Endometrium (tissue), 2 donors: Measurements from ENCODE around the gene GPR137B.

Experiments
- FAIRE-seq: peaks from 2 replicates; lab custom pipeline; 2012; peaks lifted over from hg19 to GRCh38; lab: Jason Lieb, UNC
- donor health status: control.
- donor health status: control.

The GPR137B gene

DNA sequence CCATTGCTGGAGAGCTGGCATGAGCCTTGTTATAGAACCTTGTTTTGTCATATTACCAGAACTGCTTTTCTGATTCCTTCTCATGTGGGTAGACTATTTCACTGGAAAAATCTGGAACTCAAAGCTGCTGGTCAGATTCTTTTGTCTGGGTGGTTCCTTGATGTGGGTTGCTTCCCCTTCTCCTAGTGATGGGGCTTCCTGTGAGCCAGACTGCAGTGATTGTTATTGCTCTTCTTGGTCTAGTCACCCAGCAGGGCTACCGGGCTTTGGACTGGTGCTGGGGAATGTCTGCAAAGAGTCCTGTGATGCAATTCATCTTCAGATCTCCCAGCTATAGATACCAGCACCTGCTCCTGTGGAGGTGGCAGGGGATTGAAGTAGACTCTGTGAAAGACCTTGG is 59.4 kb downstream of the GPR137B start:
- FAIRE-seq: no peak

DNA sequence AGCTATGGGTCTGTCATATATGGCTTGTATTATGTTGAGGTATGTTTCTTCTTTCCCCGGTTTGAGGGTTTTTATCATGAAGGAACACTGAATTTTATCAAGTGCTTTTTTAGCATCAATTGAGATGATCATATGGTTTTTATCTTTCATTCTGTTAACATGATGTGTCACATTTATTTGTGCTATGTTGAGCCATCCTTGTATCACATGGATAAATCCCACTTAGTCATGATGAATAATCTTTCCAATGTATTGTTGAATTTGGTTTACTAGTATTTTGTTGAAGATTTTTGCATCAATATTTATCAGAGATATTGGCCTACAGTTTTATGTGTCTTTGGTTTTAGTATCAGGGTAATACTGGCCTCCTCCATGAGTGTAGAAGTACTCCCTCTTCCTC is 61.7 kb downstream of the GPR137B start:
- FAIRE-seq: no peak

DNA sequence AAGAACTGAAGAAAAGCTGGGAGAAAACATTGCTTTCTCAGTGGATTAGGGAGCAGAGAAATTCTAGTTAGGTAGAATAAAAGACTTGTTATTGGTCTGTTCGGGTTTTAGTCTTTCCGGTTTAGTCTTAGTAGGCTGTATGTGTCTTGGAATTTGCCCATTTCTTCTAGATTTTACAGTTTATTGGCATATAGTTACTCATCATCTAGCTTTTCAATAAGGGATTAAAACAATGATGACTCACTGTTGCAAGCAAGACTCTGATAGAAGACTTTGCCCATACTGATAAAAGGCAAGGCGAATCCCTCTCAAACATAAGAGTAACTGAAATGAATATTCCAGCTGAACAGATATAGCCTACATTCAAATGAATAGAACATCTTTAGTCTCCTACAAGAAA is 62.3 kb downstream of the GPR137B start:
- no peak for FAIRE-seq

DNA sequence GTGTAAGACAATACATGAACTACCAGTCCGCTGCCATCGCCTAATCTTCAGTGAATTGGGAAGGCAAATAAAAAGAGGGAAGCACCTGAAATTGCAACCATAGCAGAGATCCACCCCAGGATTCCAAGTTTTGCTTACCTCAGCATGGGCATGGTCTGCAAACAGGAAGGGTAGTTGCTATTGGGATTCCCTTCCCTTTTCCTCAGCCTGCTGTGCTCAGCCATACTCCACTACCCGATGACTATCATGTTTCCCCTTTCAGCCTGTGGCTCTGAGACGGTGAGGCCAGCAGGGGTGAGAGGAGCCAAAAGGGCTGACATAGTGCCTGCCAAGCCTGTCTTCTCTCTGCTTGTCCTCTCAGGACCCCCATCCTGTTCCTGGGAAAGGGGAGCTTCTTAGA is 64.2 kb downstream of the GPR137B start:
- no peak for FAIRE-seq

GRCh38 chr1:236207121-236207520 is 64.8 kb downstream of the GPR137B start:
- no peak for FAIRE-seq

GRCh38 chr1:236207569-236207968 is 65.2 kb downstream of the GPR137B start:
- no peak for FAIRE-seq

DNA sequence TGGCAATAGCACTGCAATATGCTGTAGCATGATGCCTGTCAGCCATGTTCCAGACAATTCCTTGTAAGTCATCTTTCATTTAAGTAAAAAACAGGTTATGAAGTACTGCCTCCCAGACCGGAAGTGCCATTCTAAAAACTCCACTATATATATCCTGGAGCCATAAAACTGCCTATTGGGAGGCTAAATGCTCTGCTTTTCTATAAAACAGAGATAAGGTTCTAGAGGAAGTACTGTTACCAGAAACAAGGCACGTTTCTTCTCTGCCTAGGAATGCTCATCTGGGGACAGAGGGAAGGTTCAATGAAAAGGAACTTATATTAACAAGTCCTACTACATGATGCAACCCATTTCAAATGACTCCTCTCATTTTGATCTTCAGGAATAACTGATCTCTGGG is 66.8 kb downstream of the GPR137B start:
- FAIRE-seq: no peak

DNA sequence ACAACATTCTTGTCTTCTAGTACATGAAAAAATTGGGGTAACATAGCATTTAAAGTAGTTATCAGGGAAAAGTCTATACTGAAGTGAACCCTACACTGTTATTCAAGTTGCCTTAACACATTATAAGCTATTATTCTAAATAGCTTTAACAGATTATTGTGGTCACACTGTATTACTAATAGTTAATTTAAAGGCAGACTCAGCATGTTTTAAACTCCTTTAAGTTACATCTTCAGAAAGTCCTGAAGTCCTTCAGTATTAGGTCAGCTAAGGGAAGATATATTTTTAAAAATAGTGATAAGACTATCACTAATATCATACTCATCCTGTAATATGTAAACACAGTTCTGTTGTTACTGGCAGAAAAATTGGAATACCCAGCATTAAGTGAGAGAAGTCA is 67.4 kb downstream of the GPR137B start:
- FAIRE-seq: no peak

GRCh38 chr1:236211815-236212214 is 69.5 kb downstream of the GPR137B start:
- no peak for FAIRE-seq

GRCh38 chr1:236213534-236213933 is 71.2 kb downstream of the GPR137B start:
- FAIRE-seq: no peak

DNA sequence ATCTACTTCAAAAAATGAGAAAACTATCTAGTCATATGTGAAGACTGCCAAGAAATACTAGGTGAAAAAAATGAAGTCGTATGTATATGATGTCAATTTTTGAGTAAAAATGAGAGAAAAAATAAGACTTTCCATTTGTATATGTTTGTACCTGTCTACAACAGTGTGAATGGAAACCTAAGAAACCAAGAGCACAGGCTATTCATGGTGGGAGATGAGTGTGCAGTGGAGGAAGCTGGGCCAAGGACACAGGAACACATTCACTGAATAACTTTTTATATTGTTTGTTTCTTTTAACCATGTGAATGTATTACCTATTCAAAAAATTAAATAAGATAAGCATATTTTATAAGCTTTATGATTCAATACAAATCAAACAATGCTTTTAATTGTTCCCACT is 72.4 kb downstream of the GPR137B start:
- FAIRE-seq: no peak

- FAIRE-seq: no peak
Observed at GRCh38 chr1:236220473-236220872, 78.1 kb downstream of the GPR137B start.

DNA sequence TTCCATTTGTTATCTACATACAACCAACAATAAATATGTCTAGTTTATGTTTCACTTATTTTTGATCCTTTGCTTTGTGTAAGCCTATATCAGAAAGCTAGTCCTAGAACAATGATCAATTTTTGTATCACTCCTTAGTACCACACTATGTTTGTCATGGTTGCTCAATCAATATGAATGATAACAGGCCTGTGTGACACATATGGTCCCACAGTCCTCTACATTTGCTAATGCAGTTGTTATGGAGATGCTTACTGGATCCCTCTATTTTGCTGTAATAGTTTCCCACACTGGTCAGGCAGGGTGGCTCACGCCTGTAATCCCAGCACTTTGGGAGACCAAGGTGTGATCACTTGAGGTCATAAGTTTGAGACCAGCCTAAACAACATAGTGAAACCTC is 80.3 kb downstream of the GPR137B start:
- no peak for FAIRE-seq

GRCh38 chr1:236228411-236228810 is 86.1 kb downstream of the GPR137B start:
- no peak for FAIRE-seq

GRCh38 chr1:236235116-236235515 is 92.8 kb downstream of the GPR137B start:
- FAIRE-seq: no peak

- FAIRE-seq: no peak
Observed at GRCh38 chr1:236239092-236239585, 96.8 kb downstream of the GPR137B start.

GRCh38 chr1:236240675-236241074 is 98.3 kb downstream of the GPR137B start:
- FAIRE-seq: no peak

DNA sequence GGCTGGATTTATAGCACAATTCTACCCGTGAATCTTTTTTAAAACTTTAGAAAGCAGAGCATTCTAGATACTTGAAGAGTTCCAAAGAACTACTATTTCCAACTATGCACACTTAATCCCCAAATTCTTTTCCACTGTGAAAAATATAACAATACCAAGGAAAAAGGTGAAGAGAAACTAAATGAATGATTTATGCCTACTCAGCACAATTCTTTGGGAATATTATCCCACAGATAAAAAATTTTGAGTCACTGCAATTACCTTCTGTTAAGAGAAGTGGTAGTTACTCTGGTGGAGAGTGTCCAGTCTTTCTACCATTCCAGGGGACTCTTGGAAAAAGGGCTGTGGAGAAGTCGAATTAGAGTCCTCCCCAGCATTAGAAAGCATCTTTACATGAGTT is 100.2 kb downstream of the GPR137B start:
- FAIRE-seq: no peak

DNA sequence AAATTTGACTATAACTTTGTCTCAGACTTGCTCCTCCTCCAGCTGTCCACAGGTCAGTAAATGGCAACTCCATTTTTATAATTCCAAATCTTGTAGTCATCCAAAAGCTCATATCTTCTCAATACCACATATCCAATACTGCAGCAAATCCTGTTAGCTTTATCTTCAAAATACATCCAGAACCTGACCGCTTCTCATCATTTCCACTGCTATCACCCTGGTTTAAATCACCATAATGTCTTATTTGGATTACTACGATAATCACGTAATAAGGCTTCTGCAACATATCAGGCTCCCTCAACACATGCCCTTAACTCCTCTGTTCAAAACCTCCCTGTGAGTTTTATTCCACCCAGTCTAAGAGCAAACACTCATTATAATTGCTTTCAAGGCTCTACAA is 104.9 kb downstream of the GPR137B start:
- no peak for FAIRE-seq

GRCh38 chr1:236251587-236251986 is 109.2 kb downstream of the GPR137B start:
- no peak for FAIRE-seq

- FAIRE-seq: no peak
Observed at GRCh38 chr1:236253119-236253518, 110.8 kb downstream of the GPR137B start.

GRCh38 chr1:236253918-236254637 is 111.7 kb downstream of the GPR137B start:
- no peak for FAIRE-seq

GRCh38 chr1:236257216-236257615 is 114.9 kb downstream of the GPR137B start:
- FAIRE-seq: no peak

DNA sequence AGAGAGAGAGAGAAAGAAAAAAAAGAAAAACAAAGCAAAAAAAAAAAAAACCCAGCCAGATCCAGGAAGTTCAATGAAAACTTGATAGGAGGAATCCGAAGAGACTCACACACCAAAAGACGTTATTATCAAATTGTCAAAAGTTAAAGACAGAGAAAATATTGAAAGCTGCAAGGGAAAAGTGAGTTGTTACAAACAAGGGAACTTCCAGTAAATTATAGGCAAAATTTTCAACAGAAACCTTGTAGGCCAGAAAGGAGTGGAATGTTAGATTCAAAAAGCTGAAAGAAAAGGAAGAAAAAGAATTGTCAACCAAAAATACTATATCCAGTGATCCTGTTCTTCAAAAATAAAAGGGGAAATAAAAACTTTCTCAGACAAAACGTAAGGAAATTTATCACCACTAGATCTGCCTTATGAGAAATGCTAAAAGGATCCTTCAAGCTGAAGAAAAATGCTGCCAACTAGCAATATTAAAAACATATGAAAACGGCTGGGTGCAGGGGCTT is 115.8 kb downstream of the GPR137B start:
- no peak for FAIRE-seq
